ENCODE measurements around the gene MAGEA1. TPM values are rescaled to one million over a fixed set of nuclear protein-coding genes. Genes with fewer than 3 reads are reported as not detected.

Gene MAGEA1
- total RNA-seq, 1 experiment from 2014 or later: 0.07 TPM

GRCh38 chrX:153181822-153182221 is 2.7 kb downstream of the MAGEA1 start:
- no peaks in the 10 kb centered on the region for H3K36me3 ChIP-seq (ENCODE audit: low read depth, low read length)
- intact Hi-C loops (cut with micrococcal nuclease): no loop called here
- ATAC-seq (no peak), DNase-seq (no peak)
- H2AFZ ChIP-seq (ENCODE audit: low read length): no peak overlapping the region
- POLR2A ChIA-PET (ENCODE audit: unreplicated experiment): no interaction called here
- CTCF ChIA-PET: no interaction called here
- no peaks in the 10 kb centered on the region for H3K79me2 ChIP-seq (ENCODE audit: low read length)
- H3K9me2 ChIP-seq (replicated peaks; ENCODE audit: low read length): no peaks in the 10 kb centered on the region
- no peak overlapping the region for H3K9ac ChIP-seq (ENCODE audit: low read length)
- H3K4me3 ChIP-seq (ENCODE audit: low read length): no peak overlapping the region
- H3K4me1 ChIP-seq (ENCODE audit: insufficient read depth, low read length): no peaks in the 10 kb centered on the region
- no peaks in the 10 kb centered on the region for H4K20me1 ChIP-seq (ENCODE audit: low read length)
- H3K4me2 ChIP-seq (ENCODE audit: low read length): no peak overlapping the region
- no peaks in the 10 kb centered on the region for H3K9me3 ChIP-seq (ENCODE audit: low read length)
- TF ChIP-seq CTCF (conservative IDR thresholded peaks at IDR 0.05; ENCODE audit: low read depth, low read length) (no peak), EZH2 (IDR thresholded peaks at IDR 0.05; ENCODE audit: low read length, unreplicated experiment) (no peak), EZH2phosphoT487 (IDR thresholded peaks at IDR 0.05; ENCODE audit: borderline replicate concordance, low read length) (no peak)
- peaks cover 20% of the 10 kb centered on the region for H3K27me3 ChIP-seq (ENCODE audit: low read length)
- H3F3A ChIP-seq (ENCODE audit: low read length, unreplicated experiment): no peaks in the 10 kb centered on the region
- no peak overlapping the region for H3K27ac ChIP-seq (ENCODE audit: low read length)
- no TSS peak for BruUV-seq (replicated peaks)

GRCh38 chrX:153184787-153185186 is 5.7 kb downstream of the MAGEA1 start:
- Histone ChIP-seq H3F3A (ENCODE audit: low read length, unreplicated experiment) (no peaks in the 10 kb centered on the region), H3K27me3 (ENCODE audit: low read length) (peaks cover 30% of the 10 kb centered on the region), H3K4me1 (ENCODE audit: insufficient read depth, low read length) (no peaks in the 10 kb centered on the region), H2AFZ (ENCODE audit: low read length) (no peak overlapping the region), H3K27ac (ENCODE audit: low read length) (no peak overlapping the region), H3K36me3 (ENCODE audit: low read depth, low read length) (no peaks in the 10 kb centered on the region), H4K20me1 (ENCODE audit: low read length) (no peaks in the 10 kb centered on the region), H3K4me2 (ENCODE audit: low read length) (no peak overlapping the region), H3K4me3 (ENCODE audit: low read length) (no peak overlapping the region), H3K79me2 (ENCODE audit: low read length) (no peaks in the 10 kb centered on the region), H3K9ac (ENCODE audit: low read length) (no peak overlapping the region), H3K9me2 (replicated peaks; ENCODE audit: low read length) (no peaks in the 10 kb centered on the region), H3K9me3 (ENCODE audit: low read length) (no peaks in the 10 kb centered on the region)
- no peak for TF ChIP-seq EZH2 (IDR thresholded peaks at IDR 0.05; ENCODE audit: low read length, unreplicated experiment)
- TF ChIP-seq EZH2phosphoT487 (IDR thresholded peaks at IDR 0.05; ENCODE audit: borderline replicate concordance, low read length): no peak
- TF ChIP-seq CTCF (conservative IDR thresholded peaks at IDR 0.05; ENCODE audit: low read depth, low read length): no peak
- no TSS peak for BruUV-seq (replicated peaks)
- no peak for ATAC-seq
- ChIA-PET POLR2A (ENCODE audit: unreplicated experiment) (no interaction called here), CTCF (no interaction called here)
- intact Hi-C loops (cut with micrococcal nuclease): no loop called here
- DNase-seq: no peak

GRCh38 chrX:153190381-153190780 is 11.3 kb downstream of the MAGEA1 start:
- no peak for TF ChIP-seq CTCF (conservative IDR thresholded peaks at IDR 0.05; ENCODE audit: low read depth, low read length)
- TF ChIP-seq EZH2 (IDR thresholded peaks at IDR 0.05; ENCODE audit: low read length, unreplicated experiment): no peak
- TF ChIP-seq EZH2phosphoT487 (IDR thresholded peaks at IDR 0.05; ENCODE audit: borderline replicate concordance, low read length): no peak

More at GRCh38 chrX:153190381-153190780, 11.3 kb downstream of the MAGEA1 start:
- Histone ChIP-seq H3K9ac (ENCODE audit: low read length) (no peak overlapping the region), H2AFZ (ENCODE audit: low read length) (no peak overlapping the region), H3K36me3 (ENCODE audit: low read depth, low read length) (no peaks in the 10 kb centered on the region), H4K20me1 (ENCODE audit: low read length) (no peaks in the 10 kb centered on the region), H3K27me3 (ENCODE audit: low read length) (peaks cover 32% of the 10 kb centered on the region), H3K9me3 (ENCODE audit: low read length) (no peaks in the 10 kb centered on the region), H3K4me3 (ENCODE audit: low read length) (no peak overlapping the region), H3K27ac (ENCODE audit: low read length) (no peak overlapping the region), H3K4me1 (ENCODE audit: insufficient read depth, low read length) (no peaks in the 10 kb centered on the region), H3K9me2 (replicated peaks; ENCODE audit: low read length) (no peaks in the 10 kb centered on the region), H3K79me2 (ENCODE audit: low read length) (no peaks in the 10 kb centered on the region), H3F3A (ENCODE audit: low read length, unreplicated experiment) (no peaks in the 10 kb centered on the region), H3K4me2 (ENCODE audit: low read length) (no peak overlapping the region)
- intact Hi-C loops (cut with micrococcal nuclease): no loop called here
- ATAC-seq (no peak), DNase-seq (no peak)
- CTCF ChIA-PET: no interaction called here
- no TSS peak for BruUV-seq (replicated peaks)
- POLR2A ChIA-PET (ENCODE audit: unreplicated experiment): no interaction called here

All from PC-3 (cell line).